ENCODE measurements around the gene GRIN3B. TPM values are rescaled to one million over a fixed set of nuclear protein-coding genes. Genes with fewer than 3 reads are reported as not detected.

The GRIN3B gene
- total and polyA plus RNA-seq, 2 of the 8 experiments (the other 6 are each of a cell fraction or from before 2014, with no cell fraction given) = 0.45 to 1.0 TPM

- no peak overlapping the region for H4K91ac ChIP-seq (replicated peaks; ENCODE audit: insufficient read length, low read length)
- FAIRE-seq = no peak
These were observed 41.1 kb downstream of the GRIN3B start for GRCh38 chr19:1041272-1041834.

More at GRCh38 chr19:1041272-1041834, 41.1 kb downstream of the GRIN3B start:
- no peak overlapping the region for H2BK20ac ChIP-seq (ENCODE audit: low read length)
- peak overlapping the region; percentile 53 to 76 (median 64); a peak in 6 of 8 replicates for H3K4me3 ChIP-seq (ENCODE audit: extremely low read depth in 1 of 4, insufficient read depth in 2 of 4, low read depth in 3 of 4, low read length in 4 of 4)
- DNase-seq (ENCODE audit: low read depth in 1 of 2, low spot score in 2 of 2) = no peak
- H3K27me3 ChIP-seq (replicated peaks in 1 of 4; ENCODE audit: control insufficient read depth in 3 of 4, extremely low read depth in 1 of 4, insufficient read depth in 3 of 4, low read length in 3 of 4) = no peaks in the 10 kb centered on the region
- H4K5ac ChIP-seq (ENCODE audit: insufficient read length, low read depth, low read length) = no peak overlapping the region
- H3K23me2 ChIP-seq (ENCODE audit: low read depth, low read length) = peaks cover 10% of the 10 kb centered on the region
- POLR2A ChIA-PET (ENCODE audit: partially characterized antibody) = interaction anchor here (0.8 to 16.4 kb wide), 9 partner anchors 9 to 57 kb away, joined by 3 to 509 read pairs (median 4); partner anchors contain the start of genes CNN2, RNU6-2 and WDR18
- H3K56ac ChIP-seq (replicated peaks; ENCODE audit: insufficient read length, low read depth, low read length) = no peak overlapping the region
- 0 out of 2 replicates have a peak overlapping the region, but pooled peaks have one; percentile 9 for H3K18ac ChIP-seq (ENCODE audit: extremely low read depth, low read length)
- WGBS, 2 experiments (ENCODE audit: extremely low coverage in 1 of 2, insufficient coverage in 1 of 2, insufficient read length in 1 of 2, insufficient replicate concordance in 2 of 2, low coverage in 1 of 2, low lambda C conversion rate in 2 of 2, missing lambda C conversion rate in 1 of 2) = 66% methylated on average over 22 of the region's 26 CpGs; no CpG with 5 or more reads in 1 of the 2 experiments
- H2BK12ac ChIP-seq (ENCODE audit: low read depth, low read length) = no peak overlapping the region
- no peaks in the 10 kb centered on the region for H3K79me2 ChIP-seq (ENCODE audit: control insufficient read depth in 1 of 2, insufficient read depth in 2 of 2, low read length in 2 of 2)
- no peak overlapping the region for H2BK15ac ChIP-seq (ENCODE audit: low read length)
- no peak overlapping the region for H3K4ac ChIP-seq (replicated peaks; ENCODE audit: insufficient read length, low read depth, low read length)
- H2BK120ac ChIP-seq (replicated peaks; ENCODE audit: low read depth, low read length) = no peak overlapping the region
- H2AFZ ChIP-seq (ENCODE audit: low read length) = no peak overlapping the region
- H3K4me2 ChIP-seq (ENCODE audit: insufficient read depth in 1 of 2, low read depth in 2 of 2, low read length in 2 of 2) = peak overlapping the region; percentile 86 to 90
- no peak overlapping the region for H2AK5ac ChIP-seq (ENCODE audit: low read depth, low read length)
- TF ChIP-seq HDAC6 (IDR thresholded peaks at IDR 0.05; ENCODE audit: low read depth, low read length) (no peak), SIN3A (conservative IDR thresholded peaks at IDR 0.05 in 1 of 2, IDR thresholded peaks at IDR 0.05 in 1 of 2; ENCODE audit: low read depth in 1 of 2, low read length in 2 of 2) (0 out of 4 replicates have a peak, but pooled peaks of 1 of the 2 experiments have one; percentile 7), RXRA (IDR thresholded peaks at IDR 0.05; ENCODE audit: insufficient read depth, low read depth, low read length) (no peak), YY1 (IDR thresholded peaks at IDR 0.05; ENCODE audit: low read depth, low read length) (no peak), ZNF274 (IDR thresholded peaks at IDR 0.05; ENCODE audit: borderline replicate concordance, extremely low read depth, low read length) (no peak), BACH1 (IDR thresholded peaks at IDR 0.05; ENCODE audit: low read length) (no peak), USF2 (IDR thresholded peaks at IDR 0.05; ENCODE audit: low read length) (no peak), POLR2AphosphoS5 (IDR thresholded peaks at IDR 0.05; ENCODE audit: low read depth, low read length) (no peak)
- H4K8ac ChIP-seq (ENCODE audit: extremely low read depth, insufficient read depth, low read length) = no peak overlapping the region
- H3K14ac ChIP-seq (ENCODE audit: insufficient read length) = no peak overlapping the region
- H3K9ac ChIP-seq (replicated peaks in 1 of 4; ENCODE audit: extremely low read depth in 1 of 4, low read depth in 3 of 4, low read length in 3 of 4) = no peak overlapping the region
- no peaks in the 10 kb centered on the region for H3K9me3 ChIP-seq (ENCODE audit: insufficient read depth in 2 of 2, low read depth in 1 of 2, low read length in 1 of 2)
- no peak overlapping the region for H3K23ac ChIP-seq (ENCODE audit: insufficient read length)
- peaks cover 0 to 3% of the 10 kb centered on the region in 2 experiments for H4K20me1 ChIP-seq (replicated peaks in 1 of 2; ENCODE audit: control insufficient read depth in 1 of 2, insufficient read depth in 2 of 2, low read length in 2 of 2)
- no peak overlapping the region for H3K27ac ChIP-seq (ENCODE audit: low read depth, low read length)
- CTCF ChIA-PET (ENCODE audit: partially characterized antibody) = interaction anchor here (0.6 to 4.8 kb wide), 7 partner anchors 11 to 118 kb away, joined by 3 to 27 read pairs (median 4); partner anchors contain the start of gene ARHGAP45
- H3K79me1 ChIP-seq (ENCODE audit: low read depth, low read length) = no peaks in the 10 kb centered on the region
- peaks cover 0 to 10% (median 9%) of the 10 kb centered on the region in 4 experiments; a peak in 6 of 7 replicates for H3K4me1 ChIP-seq (replicated peaks in 1 of 4; ENCODE audit: control insufficient read depth in 3 of 4, insufficient read depth in 4 of 4, low read length in 3 of 4)
- H3K36me3 ChIP-seq (ENCODE audit: control insufficient read depth in 2 of 4, insufficient read depth in 4 of 4, low read length in 3 of 4) = peaks cover 5 to 17% (median 10%) of the 10 kb centered on the region in 4 experiments
- no peak overlapping the region for H2BK5ac ChIP-seq (ENCODE audit: low read depth, low read length)

Measured in H1 (cell line).